Activated gamma-delta T cell treated with Interleukin-2 at 50 U/mL for 16 hours (primary cell): ENCODE measurements around the gene SUPT7L.
A peak's percentile ranks its signal among the peaks of the same experiment; 100 is the strongest.
"Not testable (repeated sequence)": the region's sequence is repeated elsewhere in the genome, so short reads cannot be mapped to it uniquely, and the experiment has no call there.

ENCODE experiments used
- DNase-seq: peaks from one replicate; pipeline ENCODE4 v3.0.0-alpha.2; 2020

Gene SUPT7L

GRCh38 chr2:27685006-27685405 is 21.6 kb upstream of the SUPT7L start:
- DNase-seq, result not testable (repeated sequence)

- DNase-seq, result peak; percentile 89
Observed at GRCh38 chr2:27683390-27684071, 20.1 kb upstream of the SUPT7L start.

GRCh38 chr2:27682334-27682771 is 18.9 kb upstream of the SUPT7L start:
- DNase-seq, result not testable (repeated sequence)

- DNase-seq, result no peak
Observed at GRCh38 chr2:27681841-27682240, 18.4 kb upstream of the SUPT7L start.

GRCh38 chr2:27680571-27680970 is 17.2 kb upstream of the SUPT7L start:
- no peak for DNase-seq

- no peak for DNase-seq
Observed at GRCh38 chr2:27672723-27673486, 9.5 kb upstream of the SUPT7L start.

- no peak for DNase-seq
Observed at GRCh38 chr2:27671235-27671634, 7.8 kb upstream of the SUPT7L start.

GRCh38 chr2:27667446-27667845 is 4.0 kb upstream of the SUPT7L start:
- no peak for DNase-seq

- no peak for DNase-seq
Observed at GRCh38 chr2:27664622-27665363, 1.4 kb upstream of the SUPT7L start.

- DNase-seq, result no peak
Observed at GRCh38 chr2:27664154-27664574, 750 bp upstream of the SUPT7L start.

- no peak for DNase-seq
Observed at GRCh38 chr2:27661371-27661770, 2.0 kb downstream of the SUPT7L start.

- no peak for DNase-seq
Observed at GRCh38 chr2:27655155-27655951, 8.1 kb downstream of the SUPT7L start.

- DNase-seq, result no peak
Observed at GRCh38 chr2:27653397-27653796, 10.0 kb downstream of the SUPT7L start.

GRCh38 chr2:27652790-27653189 is 10.6 kb downstream of the SUPT7L start:
- no peak for DNase-seq

- DNase-seq, result no peak
Observed at GRCh38 chr2:27652341-27652740, 11.1 kb downstream of the SUPT7L start.

- no peak for DNase-seq
Observed at GRCh38 chr2:27651056-27651455, 12.4 kb downstream of the SUPT7L start.

GRCh38 chr2:27647737-27648136 is 15.7 kb downstream of the SUPT7L start:
- DNase-seq, result no peak

- DNase-seq, result no peak
Observed at GRCh38 chr2:27647289-27647688, 16.1 kb downstream of the SUPT7L start.

GRCh38 chr2:27645197-27645596 is 18.2 kb downstream of the SUPT7L start:
- no peak for DNase-seq

GRCh38 chr2:27640722-27641245 is 22.6 kb downstream of the SUPT7L start:
- no peak for DNase-seq

- DNase-seq, result no peak
Observed at GRCh38 chr2:27638709-27639108, 24.7 kb downstream of the SUPT7L start.

GRCh38 chr2:27638037-27638637 is 25.3 kb downstream of the SUPT7L start:
- no peak for DNase-seq
